Suprapubic skin (tissue), 4 donors: Measurements from ENCODE around the gene FRY. TPM values are rescaled to one million over a fixed set of nuclear protein-coding genes. Genes with fewer than 3 reads are reported as not detected.

Experiments
- DNase-seq, 2 donors: peaks; one replicate each; pipeline ENCODE4 v3.0.0-alpha.2; 2019; ENCODE audit warnings: low spot score in 2 of 2
- H3K27ac ChIP-seq: fragments of 200-600 bp; sonication (generic); one replicate; pipeline ENCODE4 v1.5.1; 2019
- H3K27me3 ChIP-seq: fragments of 200-600 bp; sonication (generic); one replicate; pipeline ENCODE4 v1.5.1; 2019
- H3K36me3 ChIP-seq: fragments of 200-600 bp; sonication (generic); one replicate; pipeline ENCODE4 v1.5.1; 2019
- H3K4me1 ChIP-seq: fragments of 200-600 bp; sonication (generic); one replicate; pipeline ENCODE4 v1.5.1; 2019
- H3K4me3 ChIP-seq: fragments of 200-600 bp; sonication (generic); one replicate; pipeline ENCODE4 v1.5.1; 2019; ENCODE audit warnings: mild to moderate bottlenecking
- H3K9me3 ChIP-seq: fragments of 200-600 bp; sonication (generic); one replicate; pipeline ENCODE4 v1.5.1; 2019
- EP300 ChIP-seq: sonication (generic); formaldehyde crosslinking; IDR thresholded peaks from one replicate; pipeline ENCODE4 v1.6.1; 2017; ENCODE audit warnings: antibody characterized with exemption
- POLR2A ChIP-seq, 2 donors: fragments of 450-650 bp; IDR thresholded peaks; one replicate each; pipeline ENCODE4 v1.6.1; 2017; ENCODE audit warnings: antibody characterized with exemption in 2 of 2, mild to moderate bottlenecking in 2 of 2, moderate library complexity in 2 of 2
- POLR2AphosphoS5 ChIP-seq, 3 donors: sonication (generic); formaldehyde crosslinking; IDR thresholded peaks; one replicate each; pipeline ENCODE4 v1.6.1; 2017; ENCODE audit warnings: antibody characterized with exemption in 3 of 3
- WGBS: methylation state at CpG from one replicate; pipeline ENCODE4 v1.1.5; 2018; 5-methylcytosine and 5-hydroxymethylcytosine counted together
- total RNA-seq, 4 donors: library from RNA; depleted of rRNA; stranded (reverse); fragments of >200 nt; gene quantifications; one replicate each; pipeline ENCODE4 v1.1.0, GENCODE V29; 2016
- TF ChIP-seq, protein P1 (sequence below), 2 donors: fragments of 200-600 bp in 1 of 2; fragments of 450-650 bp in 1 of 2; sonication (generic) in 1 of 2; IDR thresholded peaks; one replicate each; pipeline ENCODE4 v1.5.1; 2016 to 2019; ENCODE audit warnings: antibody characterized with exemption in 2 of 2, mild to moderate bottlenecking in 1 of 2, moderate library complexity in 1 of 2

The FRY gene
- total RNA-seq, 4 donors from 2014 or later = 22.5 to 39.6 (median 26.8) TPM

- Histone ChIP-seq H3K27ac (peak overlapping the region; percentile 97), H3K27me3 (no peaks in the 10 kb centered on the region), H3K9me3 (no peaks in the 10 kb centered on the region), H3K4me3 (peak overlapping the region; percentile 94), H3K4me1 (peaks cover 18% of the 10 kb centered on the region), H3K36me3 (no peaks in the 10 kb centered on the region)
- WGBS = 0% methylated on average over 13 of the region's 13 CpGs
- TF ChIP-seq POLR2A (IDR thresholded peaks at IDR 0.05) = no peak
- TF ChIP-seq, protein P1, sequence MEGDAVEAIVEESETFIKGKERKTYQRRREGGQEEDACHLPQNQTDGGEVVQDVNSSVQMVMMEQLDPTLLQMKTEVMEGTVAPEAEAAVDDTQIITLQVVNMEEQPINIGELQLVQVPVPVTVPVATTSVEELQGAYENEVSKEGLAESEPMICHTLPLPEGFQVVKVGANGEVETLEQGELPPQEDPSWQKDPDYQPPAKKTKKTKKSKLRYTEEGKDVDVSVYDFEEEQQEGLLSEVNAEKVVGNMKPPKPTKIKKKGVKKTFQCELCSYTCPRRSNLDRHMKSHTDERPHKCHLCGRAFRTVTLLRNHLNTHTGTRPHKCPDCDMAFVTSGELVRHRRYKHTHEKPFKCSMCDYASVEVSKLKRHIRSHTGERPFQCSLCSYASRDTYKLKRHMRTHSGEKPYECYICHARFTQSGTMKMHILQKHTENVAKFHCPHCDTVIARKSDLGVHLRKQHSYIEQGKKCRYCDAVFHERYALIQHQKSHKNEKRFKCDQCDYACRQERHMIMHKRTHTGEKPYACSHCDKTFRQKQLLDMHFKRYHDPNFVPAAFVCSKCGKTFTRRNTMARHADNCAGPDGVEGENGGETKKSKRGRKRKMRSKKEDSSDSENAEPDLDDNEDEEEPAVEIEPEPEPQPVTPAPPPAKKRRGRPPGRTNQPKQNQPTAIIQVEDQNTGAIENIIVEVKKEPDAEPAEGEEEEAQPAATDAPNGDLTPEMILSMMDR (IDR thresholded peaks at IDR 0.05) = no peak
- no peak for TF ChIP-seq EP300
- DNase-seq = no peak
Measured at GRCh38 chr13:32316028-32316339, 284.4 kb downstream of the FRY start.

DNA sequence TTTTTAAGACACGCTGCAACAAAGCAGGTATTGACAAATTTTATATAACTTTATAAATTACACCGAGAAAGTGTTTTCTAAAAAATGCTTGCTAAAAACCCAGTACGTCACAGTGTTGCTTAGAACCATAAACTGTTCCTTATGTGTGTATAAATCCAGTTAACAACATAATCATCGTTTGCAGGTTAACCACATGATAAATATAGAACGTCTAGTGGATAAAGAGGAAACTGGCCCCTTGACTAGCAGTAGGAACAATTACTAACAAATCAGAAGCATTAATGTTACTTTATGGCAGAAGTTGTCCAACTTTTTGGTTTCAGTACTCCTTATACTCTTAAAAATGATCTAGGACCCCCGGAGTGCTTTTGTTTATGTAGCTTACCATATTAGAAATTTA is 284.9 kb downstream of the FRY start:
- Histone ChIP-seq H3K27me3 (no peaks in the 10 kb centered on the region), H3K4me3 (peak overlapping the region; percentile 94), H3K4me1 (peaks cover 18% of the 10 kb centered on the region), H3K9me3 (no peaks in the 10 kb centered on the region), H3K36me3 (no peaks in the 10 kb centered on the region), H3K27ac (peak overlapping the region; percentile 97)
- no peak for TF ChIP-seq POLR2A (IDR thresholded peaks at IDR 0.05)
- TF ChIP-seq, protein P1 (IDR thresholded peaks at IDR 0.05) = no peak
- TF ChIP-seq EP300 = no peak
- no peak for TF ChIP-seq POLR2AphosphoS5 (IDR thresholded peaks at IDR 0.05)
- 62% methylated on average over 6 of the region's 6 CpGs for WGBS
- DNase-seq = no peak

DNA sequence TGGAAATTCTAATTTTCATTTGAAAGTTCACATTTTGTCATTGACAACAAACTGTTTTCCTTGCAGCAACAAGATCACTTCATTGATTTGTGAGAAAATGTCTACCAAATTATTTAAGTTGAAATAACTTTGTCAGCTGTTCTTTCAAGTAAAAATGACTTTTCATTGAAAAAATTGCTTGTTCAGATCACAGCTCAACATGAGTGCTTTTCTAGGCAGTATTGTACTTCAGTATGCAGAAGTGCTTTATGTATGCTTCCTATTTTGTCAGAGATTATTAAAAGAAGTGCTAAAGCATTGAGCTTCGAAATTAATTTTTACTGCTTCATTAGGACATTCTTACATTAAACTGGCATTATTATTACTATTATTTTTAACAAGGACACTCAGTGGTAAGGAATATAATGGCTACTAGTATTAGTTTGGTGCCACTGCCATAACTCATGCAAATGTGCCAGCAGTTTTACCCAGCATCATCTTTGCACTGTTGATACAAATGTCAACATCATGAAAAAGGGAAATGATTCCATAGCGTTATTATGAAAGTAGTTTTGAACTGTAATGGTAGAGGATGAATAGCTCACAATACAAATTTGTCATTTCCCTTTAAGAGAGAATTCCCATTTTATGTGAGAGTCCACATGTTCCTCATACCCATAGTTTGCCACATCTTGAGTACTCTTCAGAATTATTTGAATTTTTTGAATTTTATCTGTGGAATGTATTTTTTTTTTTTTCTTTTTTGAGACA is 286.3 kb downstream of the FRY start:
- 86% methylated on average over 2 of the region's 2 CpGs for WGBS
- H3K9me3 ChIP-seq = no peaks in the 10 kb centered on the region
- H3K27me3 ChIP-seq = no peaks in the 10 kb centered on the region
- H3K27ac ChIP-seq = no peak overlapping the region
- peaks cover 18% of the 10 kb centered on the region for H3K4me1 ChIP-seq
- no peak for DNase-seq
- H3K4me3 ChIP-seq = no peak overlapping the region
- no peaks in the 10 kb centered on the region for H3K36me3 ChIP-seq
- no peak for TF ChIP-seq POLR2AphosphoS5 (IDR thresholded peaks at IDR 0.05)
- TF ChIP-seq, protein P1 (IDR thresholded peaks at IDR 0.05) = no peak
- no peak for TF ChIP-seq EP300
- TF ChIP-seq POLR2A (IDR thresholded peaks at IDR 0.05) = no peak

DNA sequence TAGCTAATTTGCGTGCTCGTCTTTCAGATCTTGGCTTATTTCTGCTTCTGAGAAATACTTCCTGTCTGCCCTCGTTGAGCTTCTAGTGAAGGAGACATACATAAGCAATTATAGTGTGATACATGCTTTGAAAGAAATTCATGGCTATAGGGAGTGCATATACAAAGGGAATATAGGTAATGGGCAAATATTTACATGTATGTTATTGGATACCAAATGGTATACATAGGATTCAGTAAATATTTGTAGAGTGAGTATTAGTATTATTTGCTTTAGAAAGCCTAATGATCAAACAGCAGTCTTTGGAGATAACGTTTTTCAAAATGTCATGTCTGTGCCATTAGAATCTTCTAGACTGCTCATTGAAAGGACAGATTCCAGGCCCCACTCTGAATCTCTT is 289.0 kb downstream of the FRY start:
- Histone ChIP-seq H3K27me3 (no peaks in the 10 kb centered on the region), H3K36me3 (no peaks in the 10 kb centered on the region), H3K4me1 (peaks cover 11% of the 10 kb centered on the region), H3K9me3 (no peaks in the 10 kb centered on the region), H3K4me3 (no peak overlapping the region), H3K27ac (no peak overlapping the region)
- no peak for TF ChIP-seq POLR2AphosphoS5 (IDR thresholded peaks at IDR 0.05)
- TF ChIP-seq EP300 = no peak
- TF ChIP-seq, protein P1 (IDR thresholded peaks at IDR 0.05) = no peak
- TF ChIP-seq POLR2A (IDR thresholded peaks at IDR 0.05) = no peak
- DNase-seq = no peak
- 90% methylated on average over 4 of the region's 4 CpGs for WGBS

- no peak for DNase-seq
- Histone ChIP-seq H3K27me3 (no peaks in the 10 kb centered on the region), H3K4me1 (no peaks in the 10 kb centered on the region), H3K4me3 (no peak overlapping the region), H3K27ac (no peak overlapping the region), H3K9me3 (no peaks in the 10 kb centered on the region), H3K36me3 (no peaks in the 10 kb centered on the region)
- TF ChIP-seq EP300 (no peak), POLR2A (IDR thresholded peaks at IDR 0.05) (no peak), POLR2AphosphoS5 (IDR thresholded peaks at IDR 0.05) (no peak)
- TF ChIP-seq, protein P1 (IDR thresholded peaks at IDR 0.05) = no peak
Measured at GRCh38 chr13:32323912-32324311, 292.3 kb downstream of the FRY start.
